Neural cell (in vitro differentiated cells): Measurements from ENCODE around the gene MYADML2. TPM values are rescaled to one million over a fixed set of nuclear protein-coding genes. Genes with fewer than 3 reads are reported as not detected.
A peak's percentile ranks its signal among the peaks of the same experiment; 100 is the strongest.

ENCODE experiments used
- H2AFZ ChIP-seq: fragments of 200-600, 300-800 bp; sonication (generic), shearing (Covaris generic); 2 replicates; pipeline ENCODE4 v1.6.0; 2014; ENCODE audit warnings: low read depth, mild to moderate bottlenecking, antibody characterized with exemption, low read length, moderate library complexity
- H3F3A ChIP-seq: fragments of 200-600 bp; shearing (Covaris generic); 2 replicates; pipeline ENCODE4 v1.6.1; 2016; ENCODE audit warnings: mild to moderate bottlenecking, moderate library complexity, mixed read lengths, antibody characterized with exemption, low read length; ENCODE audit not compliant: insufficient read depth, poor library complexity, severe bottlenecking
- H3K27ac ChIP-seq: fragments of 200-600, 300-800 bp; sonication (generic), shearing (Covaris generic); 2 replicates; pipeline ENCODE4 v1.5.1; 2014; ENCODE audit warnings: mild to moderate bottlenecking, low read length, moderate library complexity
- H3K27me3 ChIP-seq: fragments of 300-800, 200-600 bp; sonication (generic), shearing (Covaris generic); 2 replicates; pipeline ENCODE4 v1.6.0; 2014; ENCODE audit warnings: mild to moderate bottlenecking, low read depth, low read length, moderate library complexity; ENCODE audit not compliant: insufficient read depth
- H3K36me3 ChIP-seq: fragments of 300-800, 200-600 bp; sonication (generic), shearing (Covaris generic); 2 replicates; pipeline ENCODE4 v1.5.1; 2014; ENCODE audit warnings: mild to moderate bottlenecking, antibody characterized with exemption, low read length, moderate library complexity; ENCODE audit not compliant: insufficient read depth
- H3K4me2 ChIP-seq: fragments of 300-800, 200-600 bp; sonication (generic), shearing (Covaris generic); 2 replicates; pipeline ENCODE4 v1.6.0; 2014; ENCODE audit warnings: mild to moderate bottlenecking, low read length
- H3K4me3 ChIP-seq: fragments of 300-800, 200-600 bp; sonication (generic), shearing (Covaris generic); 2 replicates; pipeline ENCODE4 v1.5.1; 2014; ENCODE audit warnings: mild to moderate bottlenecking, low read length, moderate library complexity
- H3K79me2 ChIP-seq: fragments of 200-600 bp; shearing (Covaris generic); replicated peaks from 2 replicates; pipeline ENCODE4 v1.6.0; 2014; ENCODE audit warnings: mild to moderate bottlenecking, low read length, moderate library complexity; ENCODE audit not compliant: insufficient read depth
- H3K9ac ChIP-seq: fragments of 300-800, 200-600 bp; sonication (generic), shearing (Covaris generic); 2 replicates; pipeline ENCODE4 v1.6.1; 2016; ENCODE audit warnings: mild to moderate bottlenecking, low read length, mixed read lengths
- H3K9me2 ChIP-seq: fragments of 200-600 bp; shearing (Covaris generic); 2 replicates; pipeline ENCODE4 v1.6.1; 2016; ENCODE audit warnings: mild to moderate bottlenecking, low read length, mixed read lengths; ENCODE audit not compliant: insufficient read depth
- H3K9me3 ChIP-seq: fragments of 200-600, 300-800 bp; sonication (generic), shearing (Covaris generic); 2 replicates; pipeline ENCODE4 v1.6.1; 2016; ENCODE audit warnings: mild to moderate bottlenecking, mixed run types, low read length, moderate library complexity, mixed read lengths
- H4K20me1 ChIP-seq: fragments of 200-600 bp; shearing (Covaris generic); 2 replicates; pipeline ENCODE4 v1.6.1; 2016; ENCODE audit warnings: mild to moderate bottlenecking, mixed run types; ENCODE audit not compliant: insufficient read depth
- REST ChIP-seq: IDR thresholded peaks from 2 replicates; pipeline ENCODE4 v1.6.1; 2012; ENCODE audit warnings: borderline replicate concordance
- polyA plus RNA-seq: library from polyadenylated mRNA; depleted of rRNA; stranded (reverse); fragments of >200 nt; gene quantifications from 2 replicates; pipeline ENCODE4 v1.2.3, GENCODE V29; 2014

Gene MYADML2
- polyA plus RNA-seq, 1 donor from 2014 or later = 1.1 TPM

GRCh38 chr17:81890447-81891302 is 56.4 kb downstream of the MYADML2 start:
- Histone ChIP-seq H3K4me2 (peak overlapping the region; percentile 59), H3K79me2 (peaks cover 13% of the 10 kb centered on the region), H3K9me2 (no peaks in the 10 kb centered on the region), H3K4me3 (peak overlapping the region; percentile 88), H4K20me1 (no peaks in the 10 kb centered on the region), H3K27me3 (no peaks in the 10 kb centered on the region), H3K27ac (peak overlapping the region; percentile 16), H3K9ac (peak overlapping the region; percentile 74), H2AFZ (no peak overlapping the region), H3F3A (no peaks in the 10 kb centered on the region), H3K36me3 (no peaks in the 10 kb centered on the region), H3K9me3 (no peaks in the 10 kb centered on the region)
- TF ChIP-seq REST = no peak

Other genes with a start within 250 kb of the MYADML2 start
- 10.4 and 14.2 TPM in 2 replicates for gene MRPL12, start 243.9 kb downstream of the MYADML2 start, polyA plus RNA-seq
- 8.7 and 10.3 TPM in 2 replicates for gene SLC25A10, start 234.9 kb downstream of the MYADML2 start, polyA plus RNA-seq
- not detected in 2 replicates for gene GCGR, start 143.1 kb downstream of the MYADML2 start, polyA plus RNA-seq
- gene MCRIP1, start 113.9 kb downstream of the MYADML2 start, polyA plus RNA-seq = 510 and 524 TPM in 2 replicates
- not detected in 2 replicates for gene PPP1R27, start 112.2 kb downstream of the MYADML2 start, polyA plus RNA-seq
- 82.8 and 99.2 TPM in 2 replicates for gene P4HB, start 86.7 kb downstream of the MYADML2 start, polyA plus RNA-seq
- gene ARHGDIA, start 75.9 kb downstream of the MYADML2 start, polyA plus RNA-seq = 16.1 and 26.9 TPM in 2 replicates
- 73.3 and 81.4 TPM in 2 replicates for gene ALYREF, start 55.6 kb downstream of the MYADML2 start, polyA plus RNA-seq
- gene ANAPC11, start 55.5 kb downstream of the MYADML2 start, polyA plus RNA-seq = 371 and 389 TPM in 2 replicates
- 1.3 and 1.7 TPM in 2 replicates for gene NPB, start 45.0 kb downstream of the MYADML2 start, polyA plus RNA-seq
- 28.9 and 35.3 TPM in 2 replicates for gene PCYT2, start 35.8 kb downstream of the MYADML2 start, polyA plus RNA-seq
- gene SIRT7, start 29.1 kb downstream of the MYADML2 start, polyA plus RNA-seq = 44.5 and 54.4 TPM in 2 replicates
- 11.8 and 12.4 TPM in 2 replicates for gene MAFG, start 19.5 kb downstream of the MYADML2 start, polyA plus RNA-seq
- gene PYCR1, start 9.9 kb downstream of the MYADML2 start, polyA plus RNA-seq = 41.7 and 61.0 TPM in 2 replicates
- gene NOTUM, start 14.0 kb upstream of the MYADML2 start, polyA plus RNA-seq = 0.12 TPM in 1 of 2 replicates, not detected in the other
- 28.0 and 58.1 TPM in 2 replicates for gene ASPSCR1, start 30.4 kb upstream of the MYADML2 start, polyA plus RNA-seq
- gene CENPX, start 75.6 kb upstream of the MYADML2 start, polyA plus RNA-seq = 188 and 205 TPM in 2 replicates
- 51.7 and 63.7 TPM in 2 replicates for gene LRRC45, start 76.1 kb upstream of the MYADML2 start, polyA plus RNA-seq
- gene RAC3, start 84.4 kb upstream of the MYADML2 start, polyA plus RNA-seq = 198 and 211 TPM in 2 replicates
- 129 and 148 TPM in 2 replicates for gene DCXR, start 90.5 kb upstream of the MYADML2 start, polyA plus RNA-seq
- gene RFNG, start 104.6 kb upstream of the MYADML2 start, polyA plus RNA-seq = 176 and 200 TPM in 2 replicates
- gene GPS1, start 104.7 kb upstream of the MYADML2 start, polyA plus RNA-seq = 170 and 215 TPM in 2 replicates
- 100 and 115 TPM in 2 replicates for gene DUS1L, start 118.6 kb upstream of the MYADML2 start, polyA plus RNA-seq
- gene FASN, start 151.0 kb upstream of the MYADML2 start, polyA plus RNA-seq = 26.4 and 31.5 TPM in 2 replicates